T-cell (primary cell): ENCODE results near the gene SEMA7A. TPM values are rescaled to one million over a fixed set of nuclear protein-coding genes. Genes with fewer than 3 reads are reported as not detected.
"Not testable (repeated sequence)": the region's sequence is repeated elsewhere in the genome, so short reads cannot be mapped to it uniquely, and the experiment has no call there.

Experiments
- ATAC-seq, 4 experiments: fragments of 200-7000 bp in 3 of 4; fragments of 150-1000 bp in 1 of 4; cut with Tn5 transposase; replicated peaks in 1 of 4; 1 replicate in 3 of 4; 2 replicates in 1 of 4; pipeline ENCODE4 v1.10.0; 2021; ENCODE audit warnings: moderate library complexity in 3 of 4, mild to moderate bottlenecking in 2 of 4, moderate number of reproducible peaks in 1 of 4
- CTCF ChIA-PET, 2 donors: fragments of 300-600 bp; sonication (Branson Sonifier 250); formaldehyde crosslinking; loops; one replicate each; lab custom pipeline; 2022; ENCODE audit warnings: antibody characterized with exemption in 2 of 2; lab: Charles Lee
- POLR2A ChIA-PET, 2 donors: fragments of 300-600 bp; sonication (Branson Sonifier 250); formaldehyde crosslinking; loops; one replicate each; lab custom pipeline; 2022; ENCODE audit warnings: antibody characterized with exemption in 2 of 2; lab: Charles Lee
- DNase-seq, 35 experiments: peaks; one replicate each; pipeline versions ENCODE4 v3.0.0 to v3.0.0-alpha.2; 2013 to 2023
- H3K27ac ChIP-seq: one replicate; pipeline ENCODE4 v1.5.1; 2013; ENCODE audit warnings: low read length
- H3K27me3 ChIP-seq, 2 experiments: replicated peaks in 1 of 2; 1 replicate in 1 of 2; 2 replicates in 1 of 2; pipeline versions ENCODE4 v1.6.1 to v1.7.0; 2013; ENCODE audit warnings: low read length in 1 of 2, mixed read lengths in 1 of 2; ENCODE audit not compliant: control insufficient read depth in 2 of 2, insufficient read depth in 2 of 2; ENCODE audit errors: extremely low read depth in 1 of 2
- H3K36me3 ChIP-seq, 2 donors: 1 replicate in 1 of 2; 2 replicates in 1 of 2; pipeline versions ENCODE4 v1.6.1 to v1.7.0; 2013; ENCODE audit warnings: low read length in 1 of 2; ENCODE audit not compliant: control insufficient read depth in 2 of 2, insufficient read depth in 1 of 2; ENCODE audit errors: extremely low read depth in 1 of 2
- H3K4me1 ChIP-seq, 2 experiments: 1 replicate in 1 of 2; 2 replicates in 1 of 2; pipeline versions ENCODE4 v1.6.1 to v1.7.0; 2013; ENCODE audit warnings: low read length in 2 of 2, mixed read lengths in 1 of 2; ENCODE audit not compliant: insufficient read depth in 2 of 2, control insufficient read depth in 1 of 2; ENCODE audit errors: extremely low read depth in 1 of 2
- H3K4me3 ChIP-seq, 2 donors: 1 replicate in 1 of 2; 2 replicates in 1 of 2; pipeline versions ENCODE4 v1.5.1 to v1.7.0; 2013; ENCODE audit warnings: mild to moderate bottlenecking in 2 of 2, low read length in 1 of 2, moderate library complexity in 1 of 2; ENCODE audit not compliant: control insufficient read depth in 1 of 2; ENCODE audit errors: extremely low read depth in 1 of 2
- H3K9me3 ChIP-seq: 2 replicates; pipeline ENCODE4 v1.7.0; 2013
- H3K27ac Mint-ChIP-seq, 2 donors: one replicate each; pipeline ENCODE4 v1.8.0; 2020 to 2021; ENCODE audit warnings: mild to moderate bottlenecking in 2 of 2, mixed read lengths in 2 of 2
- H3K27me3 Mint-ChIP-seq, 2 donors: one replicate each; pipeline ENCODE4 v1.8.0; 2021 to 2022; ENCODE audit warnings: mixed read lengths in 2 of 2
- H3K36me3 Mint-ChIP-seq: one replicate; pipeline ENCODE4 v1.8.0; 2021; ENCODE audit warnings: mixed read lengths
- H3K4me1 Mint-ChIP-seq, 3 donors: one replicate each; pipeline ENCODE4 v1.8.0; 2020 to 2022; ENCODE audit warnings: mixed read lengths in 3 of 3, mild to moderate bottlenecking in 1 of 3
- H3K4me3 Mint-ChIP-seq, 3 donors: one replicate each; pipeline ENCODE4 v1.8.0; 2020 to 2022; ENCODE audit warnings: mild to moderate bottlenecking in 3 of 3, mixed read lengths in 3 of 3, moderate library complexity in 3 of 3
- H3K9me3 Mint-ChIP-seq, 3 donors: one replicate each; pipeline ENCODE4 v1.8.0; 2020 to 2022; ENCODE audit warnings: mixed read lengths in 3 of 3
- WGBS: methylation state at CpG from one replicate; pipeline ENCODE4 v1.1.5; 2013; ENCODE audit warnings: missing lambda C conversion rate; ENCODE audit not compliant: insufficient coverage; 5-methylcytosine and 5-hydroxymethylcytosine counted together
- total RNA-seq, 35 experiments: library from RNA in 6 of 35; stranded (reverse) in 6 of 35; fragments of 120-200 nt in 1 of 35; gene quantifications; one replicate each; pipeline versions ENCODE4 v1.2.1 to v1.2.4 and lab custom pipeline; 2013 to 2026

SEMA7A gene
- total RNA-seq, 5 donors from 2014 or later (not counting 1 experiment from before 2014, with no cell fraction given), result 2.0 to 4.7 (median 3.1) TPM

GRCh38 chr15:74391582-74392450 lies 41.9 kb downstream of the SEMA7A start:
- ChIA-PET POLR2A (no interaction called here), CTCF (interaction anchor here in 1 of 2 donors (0.7 kb wide), 1 partner anchor 23 kb away, joined by 4 read pairs; no protein-coding TSS in a partner anchor)
- Histone ChIP-seq H3K4me3 (no peak overlapping the region), H3K36me3 (no peaks in the 10 kb centered on the region), H3K27ac (no peak overlapping the region), H3K27me3 (no peaks in the 10 kb centered on the region), H3K9me3 (no peaks in the 10 kb centered on the region), H3K4me1 (peaks cover 3 to 13% of the 10 kb centered on the region in 2 experiments)
- peak overlapping the region in 1 of 2 donors; percentile 48 for H3K27ac Mint-ChIP-seq
- no peaks in the 10 kb centered on the region for H3K27me3 Mint-ChIP-seq
- H3K36me3 Mint-ChIP-seq, result no peaks in the 10 kb centered on the region
- H3K4me1 Mint-ChIP-seq, result peaks cover 4 to 25% (median 15%) of the 10 kb centered on the region in 3 donors
- no peak for ATAC-seq
- H3K4me3 Mint-ChIP-seq, result no peak overlapping the region
- no peaks in the 10 kb centered on the region for H3K9me3 Mint-ChIP-seq
- DNase-seq, result no peak
- 85% methylated on average over 9 of the region's 9 CpGs for WGBS

DNA sequence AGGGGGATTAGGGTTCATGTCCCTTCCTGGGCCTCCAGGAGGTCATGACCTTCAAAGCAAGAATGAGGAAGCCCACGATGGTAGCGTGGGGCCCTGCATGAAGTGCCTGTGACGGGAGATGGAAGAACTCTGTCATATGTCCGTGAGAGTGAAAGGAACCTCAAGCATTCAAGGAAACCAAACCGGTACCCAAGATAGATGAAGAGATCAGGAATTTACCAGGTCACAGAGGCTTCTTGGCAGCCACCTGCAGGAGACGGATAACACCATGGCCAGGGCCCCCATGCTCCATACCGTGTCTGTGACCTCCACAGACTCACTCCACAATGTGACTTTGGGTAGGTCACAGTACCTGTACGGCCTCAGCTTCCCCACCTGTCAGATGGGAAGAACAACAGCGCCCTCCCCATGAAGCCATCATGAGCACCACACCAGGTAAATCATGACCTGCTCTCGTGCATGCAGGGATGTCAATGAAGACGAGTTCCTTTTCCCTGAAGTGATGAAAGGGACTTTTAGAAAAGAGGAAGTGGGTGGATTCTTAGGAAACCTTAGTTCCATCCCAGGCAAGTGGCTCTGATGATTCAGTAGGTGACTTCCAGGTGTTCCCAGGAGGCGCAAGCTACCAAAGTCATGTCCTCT lies 43.0 kb downstream of the SEMA7A start:
- H3K4me1 Mint-ChIP-seq, result peaks cover 0 to 16% (median 11%) of the 10 kb centered on the region in 3 donors
- H3K4me3 ChIP-seq, result no peak overlapping the region
- ChIA-PET CTCF (no interaction called here), POLR2A (no interaction called here)
- no peaks in the 10 kb centered on the region for H3K36me3 ChIP-seq
- H3K27me3 Mint-ChIP-seq, result no peaks in the 10 kb centered on the region
- H3K27ac ChIP-seq, result no peak overlapping the region
- no peak overlapping the region for H3K4me3 Mint-ChIP-seq
- H3K27me3 ChIP-seq, result no peaks in the 10 kb centered on the region
- ATAC-seq, result no peak
- peaks cover 0 to 8% of the 10 kb centered on the region in 2 experiments for H3K4me1 ChIP-seq
- peak overlapping the region in 1 of 2 donors; percentile 8 for H3K27ac Mint-ChIP-seq
- no peaks in the 10 kb centered on the region for H3K36me3 Mint-ChIP-seq
- DNase-seq, result no peak
- no peaks in the 10 kb centered on the region for H3K9me3 ChIP-seq
- WGBS, result 66% methylated on average over 9 of the region's 12 CpGs
- no peaks in the 10 kb centered on the region for H3K9me3 Mint-ChIP-seq

DNA sequence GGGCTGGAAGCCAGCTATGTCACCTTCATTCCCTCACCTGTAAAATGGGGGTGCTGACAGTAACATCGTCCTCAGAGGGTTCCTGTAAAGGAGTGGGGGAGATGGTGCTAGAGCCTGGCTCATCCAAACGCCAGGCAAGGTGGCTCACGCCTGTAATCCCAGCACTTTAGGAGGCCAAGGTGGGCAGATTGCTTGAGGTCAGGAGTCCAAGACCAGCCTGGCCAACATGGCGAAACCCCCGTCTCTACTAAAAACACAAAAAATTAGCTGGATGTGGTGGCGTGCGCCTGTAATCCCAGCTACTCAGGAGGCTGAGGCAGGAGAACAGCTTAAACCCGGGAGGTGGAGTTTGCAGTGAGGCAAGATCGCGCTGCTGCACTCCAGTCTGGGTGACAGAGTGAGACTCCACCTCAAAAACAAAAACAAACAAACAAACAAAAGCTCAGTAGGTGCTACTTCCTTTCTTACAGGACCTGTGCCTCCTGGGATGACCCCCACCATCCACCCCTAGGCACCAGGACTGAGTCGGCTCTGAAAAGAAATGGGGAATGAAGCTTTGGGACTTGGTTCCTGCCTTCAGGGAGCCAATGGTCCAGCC lies 43.6 kb downstream of the SEMA7A start:
- POLR2A ChIA-PET, H3K9me3 ChIP-seq, H3K27me3 ChIP-seq, H3K36me3 ChIP-seq, H3K27ac ChIP-seq, H3K9me3 Mint-ChIP-seq, ATAC-seq, DNase-seq, H3K4me3 ChIP-seq, H3K4me3 Mint-ChIP-seq, H3K27me3 Mint-ChIP-seq, H3K27ac Mint-ChIP-seq, H3K36me3 Mint-ChIP-seq: not testable (repeated sequence)
- H3K4me1 ChIP-seq, result peaks cover under 1 to 14% of the 10 kb centered on the region in 2 experiments
- 90% methylated on average over 4 of the region's 11 CpGs for WGBS
- CTCF ChIA-PET, result interaction anchor here in 1 of 2 donors (0.7 kb wide), 1 partner anchor 49 kb away, joined by 3 read pairs; no protein-coding TSS in a partner anchor
- peaks cover 4 to 17% (median 15%) of the 10 kb centered on the region in 3 donors for H3K4me1 Mint-ChIP-seq

DNA sequence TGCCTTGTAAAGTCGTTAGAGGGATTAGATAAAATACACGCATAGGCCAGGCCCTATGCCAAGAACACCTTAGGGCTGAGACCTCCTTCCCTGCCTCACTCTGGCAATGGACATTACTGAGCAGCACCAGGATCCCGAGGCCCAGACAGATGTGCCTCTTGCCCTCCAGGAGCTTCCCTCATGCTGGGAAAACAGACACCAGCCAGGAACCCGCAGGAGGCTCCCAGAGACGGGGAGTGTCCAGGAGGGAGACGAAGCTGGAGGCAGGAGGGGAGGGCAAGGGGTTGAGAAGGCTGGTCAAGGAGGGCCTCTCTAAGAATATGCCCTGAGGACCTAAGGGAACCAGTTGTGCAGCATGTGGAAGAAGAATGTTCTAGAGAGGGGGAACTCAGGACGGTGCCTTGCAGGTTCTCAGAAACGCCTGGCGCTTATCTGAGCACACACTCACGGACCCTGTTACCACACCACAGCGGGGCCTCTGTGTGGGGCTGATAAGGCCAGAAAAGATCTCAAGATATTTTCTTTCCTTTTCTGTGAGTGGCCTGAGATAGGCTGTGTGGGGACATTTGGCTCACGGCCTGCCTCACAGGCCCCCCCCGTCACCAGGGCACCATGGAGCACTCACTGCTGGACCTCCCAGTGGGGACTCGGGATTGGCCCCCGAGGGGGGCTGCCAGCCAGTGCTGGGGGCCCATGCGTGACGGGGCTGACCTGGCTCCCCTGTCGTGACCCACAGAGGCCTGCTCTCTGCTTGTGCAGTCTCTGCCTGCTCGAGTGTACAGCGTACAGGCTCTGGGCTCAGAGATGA lies 44.3 kb downstream of the SEMA7A start:
- H3K36me3 ChIP-seq, result no peaks in the 10 kb centered on the region
- ATAC-seq (no peak), DNase-seq (peak in 1 of 35 experiments; percentile 17)
- Mint-ChIP-seq H3K27ac (no peak overlapping the region), H3K9me3 (no peaks in the 10 kb centered on the region), H3K4me1 (peaks cover 11 to 24% (median 22%) of the 10 kb centered on the region in 3 donors), H3K4me3 (no peak overlapping the region), H3K27me3 (no peaks in the 10 kb centered on the region), H3K36me3 (no peaks in the 10 kb centered on the region)
- peaks cover 3 to 21% of the 10 kb centered on the region in 2 experiments for H3K4me1 ChIP-seq
- 82% methylated on average over 11 of the region's 20 CpGs for WGBS
- CTCF ChIA-PET, result interaction anchor here in 1 of 2 donors (0.6 to 0.7 kb wide), 2 partner anchors 50 kb away, joined by 3 read pairs; no protein-coding TSS in a partner anchor
- H3K27me3 ChIP-seq, result no peaks in the 10 kb centered on the region
- no peak overlapping the region for H3K4me3 ChIP-seq
- H3K9me3 ChIP-seq, result no peaks in the 10 kb centered on the region
- POLR2A ChIA-PET, result no interaction called here
- H3K27ac ChIP-seq, result no peak overlapping the region

GRCh38 chr15:74388363-74388951 lies 45.3 kb downstream of the SEMA7A start:
- Histone ChIP-seq H3K27me3 (no peaks in the 10 kb centered on the region), H3K36me3 (no peaks in the 10 kb centered on the region), H3K9me3 (no peaks in the 10 kb centered on the region), H3K4me3 (no peak overlapping the region), H3K27ac (no peak overlapping the region), H3K4me1 (peaks cover 5 to 31% of the 10 kb centered on the region in 2 experiments)
- DNase-seq (no peak), ATAC-seq (no peak)
- Mint-ChIP-seq H3K36me3 (no peaks in the 10 kb centered on the region), H3K27me3 (no peaks in the 10 kb centered on the region), H3K27ac (no peak overlapping the region), H3K4me1 (peaks cover 21 to 34% (median 32%) of the 10 kb centered on the region in 3 donors), H3K4me3 (no peak overlapping the region), H3K9me3 (no peaks in the 10 kb centered on the region)
- POLR2A ChIA-PET, result no interaction called here
- CTCF ChIA-PET, result interaction anchor here in 1 of 2 donors (0.6 kb wide), 1 partner anchor 51 kb away, joined by 3 read pairs; no protein-coding TSS in a partner anchor
- WGBS, result 84% methylated on average over 10 of the region's 10 CpGs
